HG03558 (cell line): ENCODE measurements around the gene SNIP1.
"Not testable (repeated sequence)": the region's sequence is repeated elsewhere in the genome, so short reads cannot be mapped to it uniquely, and the experiment has no call there.

Experiments used
- ATAC-seq: cut with Tn5 transposase; IDR thresholded peaks from one replicate; pipeline ENCODE4 v1.9.1; 2021; ENCODE audit warnings: moderate number of reproducible peaks; ENCODE audit not compliant: unreplicated experiment; ENCODE audit errors: extremely low read depth

Gene SNIP1

GRCh38 chr1:37559957-37560379 lies 5.9 kb upstream of the SNIP1 start:
- not testable (repeated sequence) for ATAC-seq

DNA sequence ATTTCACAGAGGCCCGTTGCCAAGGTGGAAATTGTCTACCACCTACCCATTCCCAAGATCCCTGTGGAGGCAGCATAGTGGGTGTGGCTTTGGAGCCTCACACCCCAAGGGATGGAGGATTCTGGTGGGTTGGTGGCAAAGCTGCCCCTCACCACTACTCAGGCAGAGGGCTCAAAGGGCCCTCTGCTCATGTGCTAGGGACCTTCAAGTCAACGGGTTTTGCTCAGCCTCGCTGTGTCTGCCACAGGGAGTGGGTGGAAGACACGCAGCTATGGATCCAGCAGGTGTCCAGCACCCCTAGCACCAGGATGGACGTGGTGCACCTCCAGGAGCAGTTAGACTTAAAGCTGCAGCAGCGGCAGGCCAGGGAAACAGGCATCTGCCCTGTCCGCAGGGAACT lies 5.0 kb upstream of the SNIP1 start:
- no peak for ATAC-seq

- ATAC-seq: no peak
These were observed 4.3 kb upstream of the SNIP1 start for GRCh38 chr1:37558411-37558810.

- no peak for ATAC-seq
These were observed 3.3 kb upstream of the SNIP1 start for GRCh38 chr1:37557402-37557801.

- ATAC-seq: no peak
These were observed 2.7 kb upstream of the SNIP1 start, which contains the start of gene DNALI1 for GRCh38 chr1:37556712-37557196. Gene DNALI1, plus strand, starts transcription at chr1:37556940. Its CDS starts 55 bp downstream, at chr1:37556995.

GRCh38 chr1:37553598-37553926 lies 531 bp downstream of the SNIP1 start:
- no peak for ATAC-seq

- ATAC-seq: no peak
These were observed 4.8 kb downstream of the SNIP1 start for GRCh38 chr1:37549341-37549740.

DNA sequence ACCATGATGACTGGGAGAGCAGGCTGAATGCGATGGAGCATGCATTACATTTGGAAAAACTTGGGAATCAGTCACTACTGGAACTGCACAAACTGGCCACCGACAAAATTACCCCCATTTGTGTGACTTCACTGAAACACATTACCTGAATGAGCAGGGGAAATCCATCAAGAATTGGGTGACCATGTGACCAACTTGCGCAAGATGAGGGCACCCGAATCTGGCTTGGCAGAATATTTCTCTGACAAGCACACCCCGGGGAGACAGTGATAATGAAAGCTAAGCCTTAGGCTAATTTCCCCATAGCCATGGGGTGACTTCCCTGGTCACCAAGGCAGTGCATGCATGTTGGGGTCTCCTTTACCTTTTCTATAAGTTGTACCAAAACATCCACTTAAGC lies 9.1 kb downstream of the SNIP1 start:
- no peak for ATAC-seq

- ATAC-seq: no peak
These were observed 9.6 kb downstream of the SNIP1 start for GRCh38 chr1:37544530-37544929.

DNA sequence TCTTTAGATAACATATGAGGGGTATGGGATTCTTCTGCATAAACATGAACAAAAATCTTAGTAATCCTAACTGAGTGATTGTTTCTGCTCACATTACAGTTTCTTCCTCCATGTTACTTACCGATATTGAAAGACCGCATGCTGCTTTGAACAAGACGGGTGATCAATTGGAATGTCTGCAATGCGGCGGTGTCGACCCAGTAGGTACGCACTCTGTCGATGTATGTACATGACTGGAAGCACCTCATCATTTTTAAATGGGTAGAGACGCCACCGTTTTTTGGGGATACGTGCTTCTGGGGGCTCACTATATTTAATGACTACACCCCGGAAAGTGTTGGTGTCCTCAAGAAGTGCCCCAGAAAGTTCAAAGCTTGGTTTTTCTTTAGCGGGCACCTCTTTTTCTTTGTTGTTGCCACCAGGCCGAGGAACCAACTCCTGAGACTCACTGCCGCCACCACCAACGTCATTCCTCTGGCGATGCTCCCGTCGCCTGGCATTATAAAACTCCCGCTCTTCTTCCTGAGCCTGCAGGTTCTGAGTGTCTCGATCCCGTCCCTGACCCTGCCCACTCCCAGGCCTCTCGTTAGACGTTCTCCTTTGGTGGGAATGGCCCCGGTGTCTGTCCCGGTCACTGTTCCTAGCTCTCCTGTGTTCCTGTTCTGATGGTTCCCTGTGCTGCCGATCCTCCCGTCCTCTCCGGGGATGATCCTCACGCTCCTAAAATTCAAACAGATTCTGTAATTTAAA lies 13.9 kb downstream of the SNIP1 start:
- ATAC-seq: no peak

GRCh38 chr1:37539154-37539553 lies 14.9 kb downstream of the SNIP1 start:
- not testable (repeated sequence) for ATAC-seq

DNA sequence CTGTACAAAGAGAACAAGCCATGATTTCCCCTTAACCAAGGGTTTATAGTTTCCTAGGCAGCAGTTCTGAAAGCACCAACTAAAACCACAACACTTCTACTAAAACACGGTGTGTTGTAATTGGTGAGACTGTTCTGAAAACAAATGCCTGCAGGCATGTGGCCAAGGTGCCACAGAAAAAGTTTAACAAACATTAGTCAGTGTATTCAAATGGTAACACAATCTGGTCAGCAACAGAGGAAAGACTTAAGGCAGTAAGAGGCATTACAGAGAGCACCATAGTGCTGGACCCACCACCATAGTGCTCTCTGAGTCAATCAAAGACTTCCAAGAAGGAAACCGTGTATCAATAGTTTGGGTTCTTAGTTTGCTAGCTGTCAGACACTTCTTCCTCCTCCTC lies 16.7 kb downstream of the SNIP1 start:
- ATAC-seq: no peak

- ATAC-seq: no peak
These were observed 20.6 kb downstream of the SNIP1 start for GRCh38 chr1:37533317-37534093.

- ATAC-seq: not testable (repeated sequence)
These were observed 21.5 kb downstream of the SNIP1 start for GRCh38 chr1:37532418-37533156.

- not testable (repeated sequence) for ATAC-seq
These were observed 24.2 kb downstream of the SNIP1 start for GRCh38 chr1:37529888-37530287.

GRCh38 chr1:37519613-37520012 lies 34.5 kb downstream of the SNIP1 start:
- no peak for ATAC-seq

- not testable (repeated sequence) for ATAC-seq
These were observed 35.2 kb downstream of the SNIP1 start for GRCh38 chr1:37518929-37519328.

DNA sequence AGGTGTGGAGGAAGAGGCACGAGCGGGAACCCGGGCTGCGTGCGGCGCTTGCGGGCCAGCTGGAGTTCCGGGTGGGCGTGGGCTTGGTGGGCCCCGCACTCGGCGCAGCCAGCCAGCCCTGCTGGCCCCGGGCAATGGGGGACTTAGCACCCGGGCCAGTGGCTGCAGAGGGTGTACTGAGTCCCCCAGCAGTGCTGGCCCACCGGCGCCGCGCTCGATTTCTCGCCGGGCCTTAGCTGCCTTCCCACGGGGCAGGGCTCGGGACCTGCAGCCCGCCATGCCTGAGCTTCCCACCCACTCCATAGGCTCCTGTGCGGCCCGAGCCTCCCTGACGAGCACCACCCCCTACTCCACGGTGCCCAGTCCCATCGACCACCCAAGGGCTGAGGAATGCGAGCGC lies 35.9 kb downstream of the SNIP1 start:
- ATAC-seq: not testable (repeated sequence)

GRCh38 chr1:37517569-37517968 lies 36.5 kb downstream of the SNIP1 start:
- no peak for ATAC-seq

DNA sequence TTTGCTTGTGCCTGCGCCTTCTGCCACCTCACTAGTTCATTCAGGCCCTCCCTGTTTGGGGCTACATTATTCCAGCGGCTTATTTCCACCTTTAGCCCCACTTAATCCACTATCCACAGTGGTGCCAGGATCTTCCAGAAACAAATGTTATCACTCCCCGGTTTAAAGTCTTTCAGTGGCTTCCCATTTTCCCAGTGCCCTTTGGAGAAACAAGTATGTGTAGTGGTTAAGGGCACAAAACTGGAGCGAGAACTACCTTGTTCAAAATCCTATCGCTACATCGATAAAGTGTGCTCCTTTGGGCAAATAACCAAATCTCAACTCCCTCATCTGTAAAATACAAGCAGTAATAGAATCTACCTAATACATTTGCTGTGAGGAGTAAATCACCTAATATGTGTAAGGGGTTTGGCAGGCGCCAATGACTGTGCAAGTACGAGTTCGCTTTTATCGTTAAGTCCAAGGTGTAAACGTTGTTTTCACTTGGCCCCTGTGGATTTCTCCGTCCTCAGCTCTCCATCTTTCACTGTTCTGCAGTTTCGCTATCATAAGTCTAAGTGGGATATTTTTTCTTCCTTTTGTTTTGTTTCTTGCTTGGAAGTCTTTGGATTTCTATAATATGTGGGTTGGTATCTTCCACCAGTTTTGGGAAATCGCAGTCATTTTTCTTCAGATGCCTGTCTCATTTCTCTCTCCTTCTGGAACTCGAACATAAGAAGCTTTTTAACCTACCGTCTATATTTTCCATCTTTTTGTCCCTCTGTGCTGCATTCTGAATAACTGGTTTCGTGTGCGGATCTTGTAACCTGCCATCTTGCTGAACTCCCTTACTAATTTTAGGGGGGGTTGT lies 38.7 kb downstream of the SNIP1 start:
- no peak for ATAC-seq
